WTC11 (cell line): ENCODE measurements around the gene MLPH. TPM values are rescaled to one million over a fixed set of nuclear protein-coding genes. Genes with fewer than 3 reads are reported as not detected.

Experiments used
- ATAC-seq: fragments of 200-7000 bp; cut with Tn5 transposase; 2 replicates; pipeline ENCODE4 v1.10.0; 2021; ENCODE audit warnings: mild to moderate bottlenecking, moderate library complexity
- CTCF ChIA-PET: fragments of 300-600 bp; sonication (Branson Sonifier 250); formaldehyde crosslinking; loops from one replicate; lab custom pipeline; 2021; ENCODE audit warnings: antibody characterized with exemption; lab: Charles Lee
- POLR2A ChIA-PET: fragments of 350-600 bp; sonication (Branson Sonifier 250); formaldehyde crosslinking; loops from one replicate; lab custom pipeline; 2021; ENCODE audit warnings: antibody characterized with exemption; lab: Charles Lee
- DNase-seq: peaks from one replicate; pipeline ENCODE4 v3.0.0; 2021; ENCODE audit warnings: low spot score
- H3K27ac Mint-ChIP-seq: 2 replicates; pipeline ENCODE4 v1.8.0; 2021; ENCODE audit warnings: mixed read lengths
- H3K27me3 Mint-ChIP-seq: 2 replicates; pipeline ENCODE4 v1.8.0; 2021; ENCODE audit warnings: low read depth, mild to moderate bottlenecking, moderate library complexity, mixed read lengths
- H3K36me3 Mint-ChIP-seq: 2 replicates; pipeline ENCODE4 v1.8.0; 2021; ENCODE audit warnings: mixed read lengths
- H3K4me1 Mint-ChIP-seq: 2 replicates; pipeline ENCODE4 v1.8.0; 2022; ENCODE audit warnings: mixed read lengths
- H3K4me3 Mint-ChIP-seq: 2 replicates; pipeline ENCODE4 v1.8.0; 2021; ENCODE audit warnings: mild to moderate bottlenecking, moderate library complexity, mixed read lengths
- H3K9me3 Mint-ChIP-seq: 2 replicates; pipeline ENCODE4 v1.8.0; 2021; ENCODE audit warnings: mixed read lengths
- CBFB ChIP-seq: sonication (generic); formaldehyde crosslinking; IDR thresholded peaks from 2 replicates; pipeline ENCODE4 v1.8.1; 2022; ENCODE audit warnings: mild to moderate bottlenecking, low read depth, missing genetic modification reagents
- ETV6 ChIP-seq: sonication (generic); formaldehyde crosslinking; IDR thresholded peaks from 2 replicates; pipeline ENCODE4 v1.8.1; 2022; ENCODE audit warnings: mild to moderate bottlenecking, missing genetic modification reagents
- GTF2I ChIP-seq: fragments of 250-450 bp; sonication (Bioruptor Pico); conservative IDR thresholded peaks from 2 replicates; pipeline ENCODE4 v1.4.0; 2021; ENCODE audit warnings: mild to moderate bottlenecking
- MLX ChIP-seq: sonication (generic); formaldehyde crosslinking; IDR thresholded peaks from 2 replicates; pipeline ENCODE4 v1.8.1; 2023; ENCODE audit warnings: mild to moderate bottlenecking, missing genetic modification reagents, moderate library complexity
- NR3C1 ChIP-seq: sonication (generic); formaldehyde crosslinking; conservative IDR thresholded peaks from 2 replicates; pipeline ENCODE4 v1.8.1; 2023; ENCODE audit warnings: low read depth, mild to moderate bottlenecking, missing genetic modification reagents
- OVOL2 ChIP-seq: fragments of 250-450 bp; sonication (Bioruptor Pico); IDR thresholded peaks from 2 replicates; pipeline ENCODE4 v1.9.0; 2021; ENCODE audit warnings: mild to moderate bottlenecking, borderline replicate concordance
- TEAD1 ChIP-seq: sonication (generic); formaldehyde crosslinking; IDR thresholded peaks from 2 replicates; pipeline ENCODE4 v1.8.0; 2022; ENCODE audit warnings: mild to moderate bottlenecking, missing genetic modification reagents
- TEAD4 ChIP-seq: sonication (generic); formaldehyde crosslinking; IDR thresholded peaks from 2 replicates; pipeline ENCODE4 v1.8.0; 2022; ENCODE audit warnings: mild to moderate bottlenecking, missing genetic modification reagents
- ZNF281 ChIP-seq: sonication (generic); formaldehyde crosslinking; IDR thresholded peaks from 2 replicates; pipeline ENCODE4 v1.8.0; 2023; ENCODE audit warnings: mild to moderate bottlenecking, missing genetic modification reagents
- ZNF512 ChIP-seq: sonication (generic); formaldehyde crosslinking; IDR thresholded peaks from 2 replicates; pipeline ENCODE4 v1.8.1; 2022; ENCODE audit warnings: missing genetic modification reagents, borderline replicate concordance
- microRNA-seq: library from miRNA; unstranded; fragments of <30 nt; microRNA quantifications from one replicate; pipeline ENCODE4 v1.2.0, GENCODE V29; 2022; ENCODE audit warnings: borderline number of aligned reads
- total RNA-seq: library from RNA; stranded (reverse); gene quantifications from 3 replicates; pipeline ENCODE4 v1.2.3, GENCODE V29; 2021
- TF ChIP-seq, protein P1 (sequence below): fragments of 250-450 bp; sonication (Bioruptor Pico); IDR thresholded peaks from 2 replicates; pipeline ENCODE4 v1.9.0; 2021; ENCODE audit warnings: mild to moderate bottlenecking, borderline replicate concordance

The MLPH gene
- total RNA-seq, 1 experiment from 2014 or later: 10.3 TPM

GRCh38 chr2:237604391-237604790 lies 117.3 kb downstream of the MLPH start:
- peaks cover 41% of the 10 kb centered on the region for H3K9me3 Mint-ChIP-seq
- H3K36me3 Mint-ChIP-seq: peaks cover 43% of the 10 kb centered on the region
- ChIA-PET POLR2A (interaction anchor here (0.9 kb wide), 1 partner anchor 14 kb away, joined by 4 read pairs; the partner anchor contains the start of gene RAB17), CTCF (interaction anchor here (0.9 to 4.2 kb wide), 5 partner anchors 9 to 92 kb away, joined by 3 to 36 read pairs (median 5); no protein-coding TSS in a partner anchor)
- no peak overlapping the region for H3K27ac Mint-ChIP-seq
- TF ChIP-seq MLX (CRISPR knock-in tag) (no peak), CBFB (CRISPR knock-in tag) (no peak), TEAD4 (no peak), OVOL2 (CRISPR knock-in tag) (no peak), GTF2I (CRISPR knock-in tag) (no peak), ZNF281 (CRISPR knock-in tag) (no peak), TEAD1 (no peak), NR3C1 (CRISPR knock-in tag) (no peak), ZNF512 (CRISPR knock-in tag) (no peak), ETV6 (CRISPR knock-in tag) (no peak)
- TF ChIP-seq, protein P1, sequence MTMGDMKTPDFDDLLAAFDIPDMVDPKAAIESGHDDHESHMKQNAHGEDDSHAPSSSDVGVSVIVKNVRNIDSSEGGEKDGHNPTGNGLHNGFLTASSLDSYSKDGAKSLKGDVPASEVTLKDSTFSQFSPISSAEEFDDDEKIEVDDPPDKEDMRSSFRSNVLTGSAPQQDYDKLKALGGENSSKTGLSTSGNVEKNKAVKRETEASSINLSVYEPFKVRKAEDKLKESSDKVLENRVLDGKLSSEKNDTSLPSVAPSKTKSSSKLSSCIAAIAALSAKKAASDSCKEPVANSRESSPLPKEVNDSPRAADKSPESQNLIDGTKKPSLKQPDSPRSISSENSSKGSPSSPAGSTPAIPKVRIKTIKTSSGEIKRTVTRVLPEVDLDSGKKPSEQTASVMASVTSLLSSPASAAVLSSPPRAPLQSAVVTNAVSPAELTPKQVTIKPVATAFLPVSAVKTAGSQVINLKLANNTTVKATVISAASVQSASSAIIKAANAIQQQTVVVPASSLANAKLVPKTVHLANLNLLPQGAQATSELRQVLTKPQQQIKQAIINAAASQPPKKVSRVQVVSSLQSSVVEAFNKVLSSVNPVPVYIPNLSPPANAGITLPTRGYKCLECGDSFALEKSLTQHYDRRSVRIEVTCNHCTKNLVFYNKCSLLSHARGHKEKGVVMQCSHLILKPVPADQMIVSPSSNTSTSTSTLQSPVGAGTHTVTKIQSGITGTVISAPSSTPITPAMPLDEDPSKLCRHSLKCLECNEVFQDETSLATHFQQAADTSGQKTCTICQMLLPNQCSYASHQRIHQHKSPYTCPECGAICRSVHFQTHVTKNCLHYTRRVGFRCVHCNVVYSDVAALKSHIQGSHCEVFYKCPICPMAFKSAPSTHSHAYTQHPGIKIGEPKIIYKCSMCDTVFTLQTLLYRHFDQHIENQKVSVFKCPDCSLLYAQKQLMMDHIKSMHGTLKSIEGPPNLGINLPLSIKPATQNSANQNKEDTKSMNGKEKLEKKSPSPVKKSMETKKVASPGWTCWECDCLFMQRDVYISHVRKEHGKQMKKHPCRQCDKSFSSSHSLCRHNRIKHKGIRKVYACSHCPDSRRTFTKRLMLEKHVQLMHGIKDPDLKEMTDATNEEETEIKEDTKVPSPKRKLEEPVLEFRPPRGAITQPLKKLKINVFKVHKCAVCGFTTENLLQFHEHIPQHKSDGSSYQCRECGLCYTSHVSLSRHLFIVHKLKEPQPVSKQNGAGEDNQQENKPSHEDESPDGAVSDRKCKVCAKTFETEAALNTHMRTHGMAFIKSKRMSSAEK: no peak
- ATAC-seq (no peak), DNase-seq (no peak)
- H3K4me3 Mint-ChIP-seq: no peak overlapping the region
- H3K4me1 Mint-ChIP-seq: peaks cover 44% of the 10 kb centered on the region
- peaks cover 15% of the 10 kb centered on the region for H3K27me3 Mint-ChIP-seq

Small RNA genes lying within 50 kb of the gene (microRNA-seq; reads per million reads assigned to microRNA genes)
- not detected for gene MIR6811

Other genes with a start within 250 kb of the MLPH start
- 2.6 to 4.4 TPM (median 3.9 TPM) in 3 replicates for gene COL6A3, start 73.1 kb upstream of the MLPH start, total RNA-seq
- gene PRLH, start 79.3 kb downstream of the MLPH start, total RNA-seq: not detected in 3 replicates
- 134 to 140 TPM (median 137 TPM) in 3 replicates for gene RAB17, start 103.5 kb downstream of the MLPH start, total RNA-seq
- 70.6 to 88.4 TPM (median 71.2 TPM) in 3 replicates for gene LRRFIP1, start 140.3 kb downstream of the MLPH start, total RNA-seq